GM12864 (cell line): ENCODE results near the gene RASSF6.
A peak's percentile ranks its signal among the peaks of the same experiment; 100 is the strongest.

Experiments
- DNase-seq: peaks from one replicate; pipeline ENCODE4 v3.0.0-alpha.2; 2011; ENCODE audit warnings: low read depth
- H3K4me3 ChIP-seq: 2 replicates; pipeline ENCODE4 v1.5.1; 2011; ENCODE audit warnings: mild to moderate bottlenecking, low read depth, low read length, control low read depth
- TF ChIP-seq, protein P1 (sequence below): IDR thresholded peaks from 2 replicates; pipeline ENCODE4 v1.5.1; 2011; ENCODE audit warnings: low read depth, mild to moderate bottlenecking, moderate library complexity, low read length, control low read depth, inconsistent platforms; ENCODE audit errors: missing control alignments

Gene RASSF6

DNA sequence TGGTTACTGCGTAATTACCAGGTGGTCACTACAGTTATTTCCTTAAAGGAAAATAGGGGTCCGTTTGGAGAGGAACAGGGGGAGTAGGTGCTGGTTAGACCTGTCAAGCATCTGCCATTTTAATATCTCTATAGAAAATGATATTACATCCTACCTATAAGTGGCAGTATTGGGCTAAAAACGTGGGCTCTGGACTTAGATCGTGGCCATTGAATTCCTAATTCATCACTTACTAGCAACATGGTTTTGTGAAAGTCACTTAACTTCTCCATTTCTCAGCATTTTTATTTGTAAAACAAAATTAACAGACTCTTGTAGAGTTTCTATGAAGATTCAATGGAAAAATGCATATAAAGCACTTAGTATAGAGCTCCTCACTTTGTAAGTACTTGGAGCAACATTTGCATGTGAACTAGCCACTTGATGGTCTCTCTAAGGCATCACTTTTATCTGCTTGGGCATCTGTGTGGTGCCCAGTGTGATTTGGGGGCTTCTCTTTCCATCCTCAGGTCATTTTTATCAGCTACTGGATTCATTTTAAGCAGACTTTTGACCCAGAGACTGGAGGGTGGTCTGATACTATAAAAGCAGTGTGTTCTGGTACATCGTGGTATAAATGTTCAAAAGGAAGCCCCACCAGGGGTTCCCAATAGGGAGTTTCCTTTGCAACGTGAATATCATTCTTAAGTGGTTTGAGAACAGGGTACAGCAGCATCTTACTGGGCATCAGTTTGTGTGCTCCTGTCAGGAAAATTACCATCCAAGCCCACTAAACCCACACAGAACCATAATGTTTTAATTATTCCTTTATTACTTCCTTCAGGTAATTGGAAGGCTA lies 42.7 kb upstream of the RASSF6 start:
- DNase-seq, result no peak
- H3K4me3 ChIP-seq, result no peak overlapping the region
- TF ChIP-seq, protein P1, sequence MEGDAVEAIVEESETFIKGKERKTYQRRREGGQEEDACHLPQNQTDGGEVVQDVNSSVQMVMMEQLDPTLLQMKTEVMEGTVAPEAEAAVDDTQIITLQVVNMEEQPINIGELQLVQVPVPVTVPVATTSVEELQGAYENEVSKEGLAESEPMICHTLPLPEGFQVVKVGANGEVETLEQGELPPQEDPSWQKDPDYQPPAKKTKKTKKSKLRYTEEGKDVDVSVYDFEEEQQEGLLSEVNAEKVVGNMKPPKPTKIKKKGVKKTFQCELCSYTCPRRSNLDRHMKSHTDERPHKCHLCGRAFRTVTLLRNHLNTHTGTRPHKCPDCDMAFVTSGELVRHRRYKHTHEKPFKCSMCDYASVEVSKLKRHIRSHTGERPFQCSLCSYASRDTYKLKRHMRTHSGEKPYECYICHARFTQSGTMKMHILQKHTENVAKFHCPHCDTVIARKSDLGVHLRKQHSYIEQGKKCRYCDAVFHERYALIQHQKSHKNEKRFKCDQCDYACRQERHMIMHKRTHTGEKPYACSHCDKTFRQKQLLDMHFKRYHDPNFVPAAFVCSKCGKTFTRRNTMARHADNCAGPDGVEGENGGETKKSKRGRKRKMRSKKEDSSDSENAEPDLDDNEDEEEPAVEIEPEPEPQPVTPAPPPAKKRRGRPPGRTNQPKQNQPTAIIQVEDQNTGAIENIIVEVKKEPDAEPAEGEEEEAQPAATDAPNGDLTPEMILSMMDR, result peak; percentile 37

DNA sequence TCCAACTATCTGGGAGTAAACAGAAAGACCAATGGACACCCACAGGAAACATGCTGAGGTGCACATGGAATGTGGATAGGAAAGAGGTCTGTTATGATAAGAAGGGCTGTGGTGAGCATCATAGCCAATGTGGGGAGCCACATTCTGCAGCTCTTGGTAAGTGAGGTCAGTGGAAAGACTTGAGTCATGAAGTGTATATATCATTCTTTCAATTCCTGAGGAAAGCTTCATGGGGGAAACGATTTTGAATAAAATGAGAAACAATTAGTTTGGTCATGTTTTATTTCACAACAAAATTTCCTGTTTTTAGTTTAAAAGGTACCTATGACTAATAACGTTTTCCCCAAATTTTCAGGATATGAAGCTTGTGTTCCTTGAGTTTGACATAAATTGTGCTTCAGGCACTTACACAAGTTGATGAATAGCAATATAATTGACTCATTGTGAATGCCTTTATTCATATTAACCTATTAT lies 41.4 kb upstream of the RASSF6 start:
- no peak for DNase-seq
- TF ChIP-seq, protein P1, result no peak
- no peak overlapping the region for H3K4me3 ChIP-seq

DNA sequence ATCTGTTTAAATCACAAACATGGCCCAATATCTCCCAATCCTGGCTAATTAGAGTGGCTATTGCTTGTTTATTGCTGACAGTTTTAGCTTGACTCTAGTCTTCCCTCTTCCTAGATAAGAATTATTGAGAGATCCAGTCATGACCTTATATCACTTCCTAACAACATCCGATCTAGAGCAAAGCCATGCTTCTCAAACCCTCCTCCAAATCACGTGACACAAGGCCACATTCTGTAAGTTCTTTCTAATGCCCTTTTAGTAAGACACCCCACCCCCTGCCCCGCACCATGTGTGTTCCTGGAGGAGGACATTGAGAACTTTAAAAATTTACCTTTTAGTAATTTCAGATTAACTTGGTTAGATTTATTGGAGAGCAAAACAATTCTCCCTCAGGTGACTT lies 40.6 kb upstream of the RASSF6 start:
- H3K4me3 ChIP-seq, result no peak overlapping the region
- TF ChIP-seq, protein P1, result no peak
- DNase-seq, result no peak

DNA sequence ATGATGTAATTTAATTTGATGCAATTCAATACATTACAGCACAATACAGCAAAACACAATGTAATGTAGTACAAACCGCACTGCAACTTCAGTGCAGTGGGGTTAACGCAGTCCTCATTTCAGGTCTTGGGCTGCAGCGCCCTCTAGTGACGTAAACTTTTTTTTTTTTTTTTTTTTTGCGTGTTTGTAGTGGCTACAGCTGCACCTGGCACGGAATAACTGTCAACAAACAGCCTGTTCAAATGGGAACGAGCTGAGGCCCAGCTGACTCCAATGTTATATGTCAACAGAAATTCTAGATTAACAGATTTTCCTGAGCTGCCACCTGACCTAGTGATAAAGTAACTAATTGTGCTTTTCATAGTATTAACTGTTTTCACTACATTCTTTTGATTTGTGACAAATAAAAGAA lies 33.5 kb upstream of the RASSF6 start:
- TF ChIP-seq, protein P1, result peak; percentile 51
- peak; percentile 12 for DNase-seq
- H3K4me3 ChIP-seq, result no peak overlapping the region

DNA sequence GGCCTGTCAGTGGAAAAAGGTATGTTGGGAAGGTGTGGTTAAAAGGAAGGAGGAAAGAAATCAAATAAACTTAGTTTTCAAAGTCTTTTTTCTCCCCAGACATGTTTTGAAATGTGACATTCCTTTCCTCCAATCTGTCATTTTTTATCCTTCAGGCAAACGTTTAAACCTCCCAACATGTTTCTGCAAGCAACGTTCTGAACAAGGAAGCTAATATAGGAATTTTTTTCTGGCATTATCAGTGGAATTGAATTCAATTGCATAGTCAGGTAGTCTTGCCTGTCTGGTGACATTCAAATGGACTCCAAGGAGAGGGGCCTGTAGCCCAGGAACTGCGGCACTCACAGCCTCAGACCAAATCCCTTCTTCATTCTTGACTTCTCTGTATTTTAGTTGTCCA lies 30.0 kb upstream of the RASSF6 start:
- TF ChIP-seq, protein P1, result no peak
- DNase-seq, result no peak
- no peak overlapping the region for H3K4me3 ChIP-seq

DNA sequence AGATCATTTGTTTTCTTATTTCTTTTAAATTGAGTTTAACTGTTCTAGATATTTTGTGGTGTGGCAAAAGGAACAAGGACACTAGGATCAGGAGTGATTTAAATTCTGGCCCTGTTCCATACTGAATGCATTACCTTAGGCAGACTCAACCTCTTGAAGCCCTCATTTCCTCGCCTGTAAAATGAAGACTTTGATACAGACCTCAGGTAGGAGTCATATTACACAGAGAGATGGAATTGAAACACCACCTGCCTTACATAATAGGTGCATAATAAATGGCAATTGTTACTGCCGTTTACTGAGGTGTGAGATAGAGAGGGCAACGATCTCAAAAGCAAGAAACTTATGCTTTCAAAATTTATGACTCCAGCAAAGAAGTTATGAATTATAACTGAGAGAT lies 28.2 kb upstream of the RASSF6 start:
- H3K4me3 ChIP-seq, result no peak overlapping the region
- TF ChIP-seq, protein P1, result no peak
- no peak for DNase-seq

DNA sequence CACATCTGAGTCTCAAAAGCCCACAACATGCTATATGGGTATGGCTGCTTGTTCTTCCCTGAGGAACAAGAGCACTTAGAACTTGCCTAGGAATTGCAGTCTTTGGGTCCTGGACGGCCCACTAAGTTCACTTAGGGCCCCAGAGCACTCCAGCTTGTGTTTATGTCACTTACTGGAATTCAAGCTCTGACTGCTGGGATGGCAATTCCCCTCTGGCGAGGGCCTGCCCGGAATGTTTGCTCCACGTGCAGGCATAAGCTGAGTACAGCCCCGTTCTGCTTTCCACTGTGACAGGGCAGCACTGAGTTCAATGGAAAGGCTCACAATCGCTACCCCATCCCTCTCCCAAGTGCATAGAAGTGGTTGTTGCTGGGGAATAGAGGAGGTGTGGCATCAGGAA lies 25.9 kb upstream of the RASSF6 start:
- no peak for DNase-seq
- TF ChIP-seq, protein P1, result no peak
- no peak overlapping the region for H3K4me3 ChIP-seq
